ENCODE measurements around the gene PIGR. TPM values are rescaled to one million over a fixed set of nuclear protein-coding genes. Genes with fewer than 3 reads are reported as not detected.

PIGR gene
- polyA plus RNA-seq, 1 donor (not counting 4 experiments of a cell fraction or from before 2014, with no cell fraction given) = 0.01 TPM

- no peak for TF ChIP-seq CTCF (optimal IDR thresholded peaks at IDR 0.05 in 1 of 3, IDR thresholded peaks at IDR 0.05 in 1 of 3, conservative IDR thresholded peaks at IDR 0.05 in 1 of 3; ENCODE audit: extremely low read depth in 1 of 3, insufficient read depth in 2 of 3, low read length in 3 of 3)
- TF ChIP-seq EZH2 (IDR thresholded peaks at IDR 0.05; ENCODE audit: low read length) = no peak
- FAIRE-seq (no peak), DNase-seq (ENCODE audit: low read depth, low spot score) (no peak)
- Histone ChIP-seq H3K4me3 (ENCODE audit: control insufficient read depth in 2 of 3, extremely low read depth in 1 of 3, insufficient read depth in 2 of 3, low read depth in 1 of 3, low read length in 3 of 3) (no peak overlapping the region), H3K9me3 (ENCODE audit: control insufficient read depth, low read depth, low read length) (no peaks in the 10 kb centered on the region), H3K4me1 (ENCODE audit: control insufficient read depth, extremely low read depth, insufficient read depth, low read length) (no peaks in the 10 kb centered on the region), H3K9me1 (ENCODE audit: control insufficient read depth, extremely low read depth, insufficient read depth, low read length) (no peaks in the 10 kb centered on the region), H3K4me2 (ENCODE audit: control insufficient read depth, extremely low read depth, insufficient read depth, low read depth, low read length) (no peak overlapping the region), H3K9ac (ENCODE audit: control insufficient read depth, extremely low read depth, insufficient read depth, low read length) (no peak overlapping the region), H3K36me3 (ENCODE audit: control insufficient read depth in 2 of 2, extremely low read depth in 1 of 2, insufficient read depth in 2 of 2, low read length in 2 of 2) (no peaks in the 10 kb centered on the region), H4K20me1 (ENCODE audit: control insufficient read depth, extremely low read depth, insufficient read depth, low read length) (no peaks in the 10 kb centered on the region), H2AFZ (ENCODE audit: control insufficient read depth, low read length) (no peak overlapping the region), H3K27me3 (ENCODE audit: control insufficient read depth, extremely low read depth, insufficient read depth, low read length) (peaks cover 10% of the 10 kb centered on the region), H3K79me2 (ENCODE audit: control insufficient read depth, insufficient read depth, low read length) (no peaks in the 10 kb centered on the region), H3K27ac (ENCODE audit: control insufficient read depth, insufficient read depth, low read length) (no peak overlapping the region)
- dilution Hi-C loops (cut with MboI; ENCODE audit: extremely low pct_ligation_motif_present, low sequenced_read_pairs) = no loop called here
Observed at GRCh38 chr1:206945779-206946178, 487 bp downstream of the PIGR start.

- no peak overlapping the region for H3K9ac ChIP-seq (ENCODE audit: control insufficient read depth, extremely low read depth, insufficient read depth, low read length)
- FAIRE-seq = no peak
- H3K9me1 ChIP-seq (ENCODE audit: control insufficient read depth, extremely low read depth, insufficient read depth, low read length) = no peaks in the 10 kb centered on the region
- no peak overlapping the region for H3K4me2 ChIP-seq (ENCODE audit: control insufficient read depth, extremely low read depth, insufficient read depth, low read depth, low read length)
- no peaks in the 10 kb centered on the region for H3K79me2 ChIP-seq (ENCODE audit: control insufficient read depth, insufficient read depth, low read length)
- H3K27me3 ChIP-seq (ENCODE audit: control insufficient read depth, extremely low read depth, insufficient read depth, low read length) = peaks cover 10% of the 10 kb centered on the region
- H2AFZ ChIP-seq (ENCODE audit: control insufficient read depth, low read length) = no peak overlapping the region
- no peak for DNase-seq (ENCODE audit: low read depth, low spot score)
- no peaks in the 10 kb centered on the region for H3K36me3 ChIP-seq (ENCODE audit: control insufficient read depth in 2 of 2, extremely low read depth in 1 of 2, insufficient read depth in 2 of 2, low read length in 2 of 2)
- dilution Hi-C loops (cut with MboI; ENCODE audit: extremely low pct_ligation_motif_present, low sequenced_read_pairs) = no loop called here
- TF ChIP-seq CTCF (optimal IDR thresholded peaks at IDR 0.05 in 1 of 3, IDR thresholded peaks at IDR 0.05 in 1 of 3, conservative IDR thresholded peaks at IDR 0.05 in 1 of 3; ENCODE audit: extremely low read depth in 1 of 3, insufficient read depth in 2 of 3, low read length in 3 of 3) (no peak), EZH2 (IDR thresholded peaks at IDR 0.05; ENCODE audit: low read length) (no peak)
- no peaks in the 10 kb centered on the region for H4K20me1 ChIP-seq (ENCODE audit: control insufficient read depth, extremely low read depth, insufficient read depth, low read length)
- H3K27ac ChIP-seq (ENCODE audit: control insufficient read depth, insufficient read depth, low read length) = no peak overlapping the region
- peaks cover 6% of the 10 kb centered on the region for H3K4me1 ChIP-seq (ENCODE audit: control insufficient read depth, extremely low read depth, insufficient read depth, low read length)
- no peaks in the 10 kb centered on the region for H3K9me3 ChIP-seq (ENCODE audit: control insufficient read depth, low read depth, low read length)
- H3K4me3 ChIP-seq (ENCODE audit: control insufficient read depth in 2 of 3, extremely low read depth in 1 of 3, insufficient read depth in 2 of 3, low read depth in 1 of 3, low read length in 3 of 3) = no peak overlapping the region
Observed at GRCh38 chr1:206944703-206945102, 1.6 kb downstream of the PIGR start.

Data from keratinocyte (primary cell).